RWPE2 (cell line): ENCODE data around the gene DCBLD1.

Source experiments
- ATAC-seq: fragments of 200-7000 bp; cut with Tn5 transposase; 3 replicates; pipeline ENCODE4 v1.9.1; 2021; ENCODE audit warnings: low read depth
- DNase-seq: peaks from one replicate; pipeline ENCODE4 v3.0.0-alpha.2; 2020; ENCODE audit warnings: low spot score
- H3K27ac ChIP-seq: fragments of 450-650 bp; 2 replicates; pipeline ENCODE4 v1.5.1; 2017; ENCODE audit warnings: mild to moderate bottlenecking; ENCODE audit not compliant: poor library complexity, severe bottlenecking
- H3K27me3 ChIP-seq: fragments of 250-450 bp; sonication (Bioruptor Pico); 2 replicates; pipeline ENCODE4 v1.5.1; 2021; ENCODE audit warnings: mild to moderate bottlenecking, moderate library complexity; ENCODE audit not compliant: insufficient read depth, poor library complexity, severe bottlenecking
- H3K36me3 ChIP-seq: fragments of 250-450 bp; sonication (Bioruptor Pico); 2 replicates; pipeline ENCODE4 v1.5.1; 2020; ENCODE audit warnings: low read depth, mild to moderate bottlenecking, moderate library complexity
- H3K4me1 ChIP-seq: fragments of 250-450 bp; sonication (Bioruptor Pico); 2 replicates; pipeline ENCODE4 v1.5.1; 2021; ENCODE audit warnings: mild to moderate bottlenecking, moderate library complexity; ENCODE audit not compliant: insufficient read depth, poor library complexity, severe bottlenecking
- H3K4me3 ChIP-seq: fragments of 250-450 bp; sonication (Bioruptor Pico); 2 replicates; pipeline ENCODE4 v1.5.1; 2021; ENCODE audit warnings: mild to moderate bottlenecking, moderate library complexity; ENCODE audit not compliant: severe bottlenecking
- H3K9me3 ChIP-seq: fragments of 250-450 bp; sonication (Bioruptor Pico); 2 replicates; pipeline ENCODE4 v1.5.1; 2021; ENCODE audit warnings: mild to moderate bottlenecking, moderate library complexity; ENCODE audit not compliant: severe bottlenecking
- TF ChIP-seq, protein P1 (sequence below): fragments of 450-650 bp; IDR thresholded peaks from one replicate; pipeline ENCODE4 v1.5.1; 2017; ENCODE audit warnings: mild to moderate bottlenecking, moderate library complexity; ENCODE audit not compliant: poor library complexity, severe bottlenecking

The DCBLD1 gene

GRCh38 chr6:117592983-117593759 lies 110.7 kb downstream of the DCBLD1 start:
- H3K27ac ChIP-seq = no peak overlapping the region
- no peaks in the 10 kb centered on the region for H3K9me3 ChIP-seq
- H3K4me1 ChIP-seq = no peaks in the 10 kb centered on the region
- H3K36me3 ChIP-seq = peaks cover 76% of the 10 kb centered on the region
- TF ChIP-seq, protein P1, sequence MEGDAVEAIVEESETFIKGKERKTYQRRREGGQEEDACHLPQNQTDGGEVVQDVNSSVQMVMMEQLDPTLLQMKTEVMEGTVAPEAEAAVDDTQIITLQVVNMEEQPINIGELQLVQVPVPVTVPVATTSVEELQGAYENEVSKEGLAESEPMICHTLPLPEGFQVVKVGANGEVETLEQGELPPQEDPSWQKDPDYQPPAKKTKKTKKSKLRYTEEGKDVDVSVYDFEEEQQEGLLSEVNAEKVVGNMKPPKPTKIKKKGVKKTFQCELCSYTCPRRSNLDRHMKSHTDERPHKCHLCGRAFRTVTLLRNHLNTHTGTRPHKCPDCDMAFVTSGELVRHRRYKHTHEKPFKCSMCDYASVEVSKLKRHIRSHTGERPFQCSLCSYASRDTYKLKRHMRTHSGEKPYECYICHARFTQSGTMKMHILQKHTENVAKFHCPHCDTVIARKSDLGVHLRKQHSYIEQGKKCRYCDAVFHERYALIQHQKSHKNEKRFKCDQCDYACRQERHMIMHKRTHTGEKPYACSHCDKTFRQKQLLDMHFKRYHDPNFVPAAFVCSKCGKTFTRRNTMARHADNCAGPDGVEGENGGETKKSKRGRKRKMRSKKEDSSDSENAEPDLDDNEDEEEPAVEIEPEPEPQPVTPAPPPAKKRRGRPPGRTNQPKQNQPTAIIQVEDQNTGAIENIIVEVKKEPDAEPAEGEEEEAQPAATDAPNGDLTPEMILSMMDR = no peak
- no peaks in the 10 kb centered on the region for H3K27me3 ChIP-seq
- no peak overlapping the region for H3K4me3 ChIP-seq
- DNase-seq (no peak), ATAC-seq (no peak)

- Histone ChIP-seq H3K9me3 (no peaks in the 10 kb centered on the region), H3K4me1 (peaks cover 11% of the 10 kb centered on the region), H3K4me3 (no peak overlapping the region), H3K27ac (no peak overlapping the region), H3K36me3 (peaks cover 77% of the 10 kb centered on the region), H3K27me3 (no peaks in the 10 kb centered on the region)
- TF ChIP-seq, protein P1 = no peak
- ATAC-seq = no peak
- DNase-seq = no peak
Measured at GRCh38 chr6:117595099-117595923, 112.8 kb downstream of the DCBLD1 start.

DNA sequence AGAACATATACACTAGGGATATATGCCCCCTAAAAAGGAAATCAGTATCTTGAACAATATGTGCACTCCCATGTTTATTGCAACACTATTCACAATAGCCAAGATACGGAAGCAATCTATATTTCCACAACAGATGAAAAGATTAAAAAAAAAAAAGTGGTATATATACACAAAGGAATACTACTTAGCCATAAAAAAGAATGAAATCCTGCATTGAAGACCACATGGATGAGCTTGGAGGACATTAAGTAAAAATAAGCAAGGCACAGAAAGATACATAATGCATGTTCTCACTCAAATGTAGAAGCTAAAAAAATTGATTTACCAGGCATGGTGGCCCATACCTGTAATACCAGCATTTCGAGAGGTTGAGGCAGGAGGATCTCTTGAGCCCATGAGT lies 115.3 kb downstream of the DCBLD1 start:
- no peak overlapping the region for H3K4me3 ChIP-seq

More for the DNA sequence above, 115.3 kb downstream of the DCBLD1 start:
- Histone ChIP-seq H3K27ac (no peak overlapping the region), H3K36me3 (peaks cover 72% of the 10 kb centered on the region), H3K9me3 (no peaks in the 10 kb centered on the region), H3K4me1 (peaks cover 16% of the 10 kb centered on the region), H3K27me3 (no peaks in the 10 kb centered on the region)
- TF ChIP-seq, protein P1 = no peak
- DNase-seq (no peak), ATAC-seq (no peak)
